Uterus (tissue), 4 donors: Measurements from ENCODE around the gene FADD. TPM values are rescaled to one million over a fixed set of nuclear protein-coding genes. Genes with fewer than 3 reads are reported as not detected.

Experiments
- DNase-seq, 2 donors: peaks; one replicate each; pipeline ENCODE4 v3.0.0-alpha.2; 2019 to 2020
- H3K27ac ChIP-seq, 2 donors: fragments of 200-600 bp; sonication (generic); 1 replicate in 1 of 2; 2 replicates in 1 of 2; pipeline ENCODE4 v1.5.1; 2016 to 2018
- H3K27me3 ChIP-seq, 2 donors: fragments of 200-600 bp; sonication (generic); one replicate each; pipeline ENCODE4 v1.5.1; 2018 to 2019; ENCODE audit warnings: control low read depth in 1 of 2
- H3K36me3 ChIP-seq, 2 donors: fragments of 200-600 bp; sonication (generic); one replicate each; pipeline ENCODE4 v1.5.1; 2019; ENCODE audit warnings: control low read depth in 1 of 2
- H3K4me1 ChIP-seq, 2 donors: fragments of 200-600 bp; sonication (generic); one replicate each; pipeline ENCODE4 v1.5.1; 2018 to 2019; ENCODE audit warnings: control low read depth in 1 of 2
- H3K4me3 ChIP-seq, 2 donors: fragments of 200-600 bp; sonication (generic); 1 replicate in 1 of 2; 2 replicates in 1 of 2; pipeline ENCODE4 v1.5.1; 2018 to 2019; ENCODE audit warnings: mild to moderate bottlenecking in 1 of 2
- H3K9me3 ChIP-seq, 2 donors: fragments of 200-600 bp; sonication (generic); one replicate each; pipeline ENCODE4 v1.5.1; 2019; ENCODE audit warnings: control low read depth in 1 of 2
- POLR2A ChIP-seq, 2 donors: fragments of 450-650 bp; IDR thresholded peaks; one replicate each; pipeline ENCODE4 v1.6.1; 2016; ENCODE audit warnings: antibody characterized with exemption in 2 of 2, mild to moderate bottlenecking in 1 of 2, moderate library complexity in 1 of 2
- intact Hi-C: fragments of 100-400 bp; cut with DNase I; formaldehyde crosslinking; loops from one replicate; pipeline ENCODE4 v1.15.1; 2023; ENCODE audit warnings: low total_unique reads
- total RNA-seq, 4 donors: library from RNA; depleted of rRNA in 3 of 4; stranded (reverse); fragments of >200 nt in 3 of 4; gene quantifications; one replicate each; pipeline versions ENCODE4 v1.1.0 to v1.2.4, GENCODE V29; 2014 to 2023
- TF ChIP-seq, protein P1 (sequence below), 4 experiments: fragments of 200-600 bp in 2 of 4; fragments of 450-650 bp in 2 of 4; sonication (generic) in 2 of 4; IDR thresholded peaks; one replicate each; pipeline ENCODE4 v1.5.1; 2016 to 2019; ENCODE audit warnings: antibody characterized with exemption in 4 of 4, mild to moderate bottlenecking in 2 of 4, moderate library complexity in 1 of 4
- donor health status: DM: yes; HTN: yes; CAD: no.

The FADD gene
- total RNA-seq, 4 donors from 2014 or later, result 11.5 to 34.6 (median 19.2) TPM

DNA sequence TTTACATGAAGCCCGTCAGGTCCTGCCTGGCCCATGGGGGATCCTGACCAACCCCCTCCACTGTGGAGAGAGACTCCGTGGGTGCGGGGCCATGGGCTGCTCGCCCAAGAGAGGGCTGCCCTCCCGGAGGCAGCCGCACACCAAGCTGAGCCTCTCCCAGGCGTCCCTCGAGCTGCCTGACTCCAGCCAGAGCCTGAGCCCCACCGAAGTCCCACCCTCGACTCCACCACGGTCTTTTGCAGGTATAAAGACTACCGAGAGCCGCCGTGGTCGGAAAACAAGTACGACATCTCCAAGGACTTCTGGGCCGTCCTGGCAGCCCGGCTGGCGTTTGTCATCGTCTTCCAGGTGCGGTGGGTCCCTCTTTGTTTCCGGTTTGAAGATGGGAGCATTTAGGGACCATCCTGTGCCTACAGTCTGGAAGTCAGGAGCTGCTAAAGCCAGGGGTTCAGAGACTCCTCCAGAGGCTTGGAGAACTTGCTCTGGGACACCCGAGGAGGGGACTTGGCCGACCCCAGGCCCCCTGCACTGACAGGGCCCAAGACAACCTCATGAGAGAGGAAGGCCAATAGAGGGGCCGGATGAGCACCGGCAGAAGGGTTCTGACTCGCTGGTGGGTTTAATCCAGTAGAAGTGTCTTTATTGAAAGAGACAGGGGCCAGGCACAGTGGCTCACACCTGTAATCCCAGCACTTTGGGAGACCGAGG, 17.6 kb upstream of the FADD start:
- H3K27me3 ChIP-seq, result no peaks in the 10 kb centered on the region
- H3K36me3 ChIP-seq, result no peaks in the 10 kb centered on the region
- no peak overlapping the region for H3K27ac ChIP-seq
- TF ChIP-seq POLR2A (IDR thresholded peaks at IDR 0.05), result no peak
- no peak for DNase-seq
- H3K4me1 ChIP-seq, result no peaks in the 10 kb centered on the region
- no peaks in the 10 kb centered on the region for H3K9me3 ChIP-seq
- no peak overlapping the region for H3K4me3 ChIP-seq
- intact Hi-C loops, result no loop called here

DNA sequence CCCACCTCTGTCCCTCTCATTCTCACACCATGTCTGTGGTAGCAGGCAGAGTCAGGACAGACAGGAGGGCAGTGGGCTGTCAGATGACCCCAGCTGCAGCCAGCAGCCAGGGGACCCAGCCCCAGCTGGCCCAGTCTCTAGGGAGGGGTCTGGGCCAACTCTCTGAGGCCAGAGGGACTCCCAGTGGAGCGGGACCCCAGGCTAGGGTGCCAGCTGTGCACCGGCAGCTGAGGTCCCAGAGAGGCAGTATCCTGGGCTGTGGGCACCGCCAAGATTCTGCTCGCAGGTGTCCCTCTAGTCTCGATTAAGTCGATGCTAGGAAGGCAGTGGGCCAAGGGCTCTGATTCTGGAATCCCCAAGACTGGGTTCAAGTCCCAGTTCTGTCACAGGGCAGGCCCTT, 16.7 kb upstream of the FADD start:
- TF ChIP-seq POLR2A (IDR thresholded peaks at IDR 0.05), result no peak
- TF ChIP-seq, protein P1, sequence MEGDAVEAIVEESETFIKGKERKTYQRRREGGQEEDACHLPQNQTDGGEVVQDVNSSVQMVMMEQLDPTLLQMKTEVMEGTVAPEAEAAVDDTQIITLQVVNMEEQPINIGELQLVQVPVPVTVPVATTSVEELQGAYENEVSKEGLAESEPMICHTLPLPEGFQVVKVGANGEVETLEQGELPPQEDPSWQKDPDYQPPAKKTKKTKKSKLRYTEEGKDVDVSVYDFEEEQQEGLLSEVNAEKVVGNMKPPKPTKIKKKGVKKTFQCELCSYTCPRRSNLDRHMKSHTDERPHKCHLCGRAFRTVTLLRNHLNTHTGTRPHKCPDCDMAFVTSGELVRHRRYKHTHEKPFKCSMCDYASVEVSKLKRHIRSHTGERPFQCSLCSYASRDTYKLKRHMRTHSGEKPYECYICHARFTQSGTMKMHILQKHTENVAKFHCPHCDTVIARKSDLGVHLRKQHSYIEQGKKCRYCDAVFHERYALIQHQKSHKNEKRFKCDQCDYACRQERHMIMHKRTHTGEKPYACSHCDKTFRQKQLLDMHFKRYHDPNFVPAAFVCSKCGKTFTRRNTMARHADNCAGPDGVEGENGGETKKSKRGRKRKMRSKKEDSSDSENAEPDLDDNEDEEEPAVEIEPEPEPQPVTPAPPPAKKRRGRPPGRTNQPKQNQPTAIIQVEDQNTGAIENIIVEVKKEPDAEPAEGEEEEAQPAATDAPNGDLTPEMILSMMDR (IDR thresholded peaks at IDR 0.05), result no peak
- no peak for DNase-seq
- H3K27me3 ChIP-seq, result no peaks in the 10 kb centered on the region
- H3K27ac ChIP-seq, result no peak overlapping the region
- H3K9me3 ChIP-seq, result no peaks in the 10 kb centered on the region
- intact Hi-C loops, result no loop called here
- no peak overlapping the region for H3K4me3 ChIP-seq
- H3K4me1 ChIP-seq, result no peaks in the 10 kb centered on the region
- H3K36me3 ChIP-seq, result no peaks in the 10 kb centered on the region

DNA sequence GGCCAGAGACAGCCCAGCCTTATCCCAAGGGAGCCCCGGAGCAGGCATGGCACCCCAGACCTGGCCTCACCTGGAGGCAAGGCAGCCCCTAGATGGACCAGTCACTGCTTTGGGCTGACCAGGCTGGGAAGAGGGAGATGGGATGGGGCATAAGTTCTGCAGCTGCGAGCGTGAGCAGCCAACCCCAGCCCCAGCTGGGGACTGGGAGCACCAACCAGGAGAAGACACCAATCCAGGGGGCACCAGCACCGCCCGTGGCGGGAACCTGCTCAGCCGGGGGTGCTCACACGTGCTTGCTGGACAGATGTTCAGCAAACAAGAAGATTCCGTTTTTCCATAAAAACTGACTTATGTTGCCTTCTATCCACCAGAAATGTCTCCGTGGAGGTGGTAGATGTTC, 16.2 kb upstream of the FADD start:
- Histone ChIP-seq H3K36me3 (no peaks in the 10 kb centered on the region), H3K4me1 (no peaks in the 10 kb centered on the region), H3K9me3 (no peaks in the 10 kb centered on the region), H3K4me3 (no peak overlapping the region), H3K27me3 (no peaks in the 10 kb centered on the region), H3K27ac (no peak overlapping the region)
- TF ChIP-seq, protein P1 (IDR thresholded peaks at IDR 0.05), result no peak
- no peak for TF ChIP-seq POLR2A (IDR thresholded peaks at IDR 0.05)
- DNase-seq, result no peak
- intact Hi-C loops, result no loop called here

DNA sequence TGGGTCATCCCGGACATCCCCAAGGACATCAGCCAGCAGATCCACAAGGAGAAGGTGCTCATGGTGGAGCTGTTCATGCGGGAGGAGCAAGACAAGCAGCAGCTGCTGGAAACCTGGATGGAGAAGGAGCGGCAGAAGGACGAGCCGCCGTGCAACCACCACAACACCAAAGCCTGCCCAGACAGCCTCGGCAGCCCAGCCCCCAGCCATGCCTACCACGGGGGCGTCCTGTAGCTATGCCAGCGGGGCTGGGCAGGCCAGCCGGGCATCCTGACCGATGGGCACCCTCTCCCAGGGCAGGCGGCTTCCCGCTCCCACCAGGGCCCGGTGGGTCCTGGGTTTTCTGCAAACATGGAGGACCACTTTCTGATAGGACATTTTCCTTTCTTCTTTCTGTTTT, 15.3 kb upstream of the FADD start:
- Histone ChIP-seq H3K27ac (no peak overlapping the region), H3K36me3 (no peaks in the 10 kb centered on the region), H3K4me3 (no peak overlapping the region), H3K9me3 (no peaks in the 10 kb centered on the region), H3K4me1 (no peaks in the 10 kb centered on the region), H3K27me3 (no peaks in the 10 kb centered on the region)
- intact Hi-C loops, result no loop called here
- DNase-seq, result no peak
- TF ChIP-seq, protein P1 (IDR thresholded peaks at IDR 0.05), result no peak
- no peak for TF ChIP-seq POLR2A (IDR thresholded peaks at IDR 0.05)

DNA sequence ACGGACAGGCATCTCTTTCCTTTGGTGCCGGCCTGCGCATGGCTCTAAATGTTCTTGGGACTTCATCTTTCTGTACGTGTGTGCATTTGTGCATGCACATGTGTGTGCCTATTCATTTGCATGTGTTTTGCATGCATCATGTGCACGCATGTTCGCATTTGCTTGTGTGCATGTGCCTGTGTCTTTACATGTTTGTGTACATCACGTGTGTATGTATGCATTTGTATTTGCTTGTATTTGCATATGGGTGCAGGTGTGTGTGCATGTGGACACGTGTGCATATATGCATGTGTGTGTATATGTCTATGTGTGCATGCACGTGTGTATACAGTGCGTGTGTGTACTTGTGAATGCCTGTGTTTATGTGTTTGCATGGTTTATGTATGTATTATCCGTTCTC, 13.5 kb upstream of the FADD start:
- H3K27me3 ChIP-seq, result no peaks in the 10 kb centered on the region
- TF ChIP-seq POLR2A (IDR thresholded peaks at IDR 0.05), result no peak
- TF ChIP-seq, protein P1 (IDR thresholded peaks at IDR 0.05), result no peak
- H3K4me3 ChIP-seq, result no peak overlapping the region
- no peaks in the 10 kb centered on the region for H3K9me3 ChIP-seq
- no peak for DNase-seq
- no peaks in the 10 kb centered on the region for H3K4me1 ChIP-seq
- H3K27ac ChIP-seq, result no peak overlapping the region
- intact Hi-C loops, result loop anchor here (5.0 kb wide), 1 partner anchor 272 kb away; no protein-coding TSS in a partner anchor
- no peaks in the 10 kb centered on the region for H3K36me3 ChIP-seq
